Endodermal cell (in vitro differentiated cells): ENCODE results near the gene EMSY. TPM values are rescaled to one million over a fixed set of nuclear protein-coding genes. Genes with fewer than 3 reads are reported as not detected.

Experiments
- DNase-seq: peaks from one replicate; pipeline ENCODE4 v3.0.0-alpha.2; 2017
- H3K27ac ChIP-seq: 2 replicates; pipeline ENCODE4 v1.5.1; 2013; ENCODE audit warnings: mild to moderate bottlenecking, low read depth, low read length, moderate library complexity
- H3K27me3 ChIP-seq: 2 replicates; pipeline ENCODE4 v1.6.1; 2013; ENCODE audit warnings: mild to moderate bottlenecking, low read length, moderate library complexity; ENCODE audit not compliant: insufficient read depth, control insufficient read depth, poor library complexity, severe bottlenecking
- H3K36me3 ChIP-seq: 2 replicates; pipeline ENCODE4 v1.7.0; 2013; ENCODE audit warnings: mild to moderate bottlenecking, low read length, moderate library complexity; ENCODE audit not compliant: control insufficient read depth, insufficient read depth
- H3K4me1 ChIP-seq: one replicate; pipeline ENCODE4 v1.7.0; 2013; ENCODE audit warnings: low read length; ENCODE audit not compliant: control insufficient read depth, insufficient read depth
- H3K4me3 ChIP-seq: 2 replicates; pipeline ENCODE4 v1.5.1; 2013; ENCODE audit warnings: mild to moderate bottlenecking, low read length, moderate library complexity
- H3K9ac ChIP-seq: 2 replicates; pipeline ENCODE4 v1.6.1; 2013; ENCODE audit warnings: mild to moderate bottlenecking, low read length, moderate library complexity; ENCODE audit not compliant: poor library complexity, severe bottlenecking; ENCODE audit errors: extremely low read depth
- H3K9me3 ChIP-seq: 2 replicates; pipeline ENCODE4 v1.6.1; 2013; ENCODE audit warnings: mild to moderate bottlenecking, low read length, moderate library complexity; ENCODE audit not compliant: control insufficient read depth
- H3K27ac Mint-ChIP-seq: 2 replicates; pipeline ENCODE4 v1.8.0; 2020; ENCODE audit warnings: mixed read lengths
- H3K27me3 Mint-ChIP-seq: 2 replicates; pipeline ENCODE4 v1.8.0; 2021; ENCODE audit warnings: mild to moderate bottlenecking, mixed read lengths; ENCODE audit not compliant: insufficient read depth
- H3K36me3 Mint-ChIP-seq: 2 replicates; pipeline ENCODE4 v1.8.0; 2020; ENCODE audit warnings: low read depth, mixed read lengths
- H3K4me1 Mint-ChIP-seq: 2 replicates; pipeline ENCODE4 v1.8.0; 2020; ENCODE audit warnings: mixed read lengths
- H3K4me3 Mint-ChIP-seq: 2 replicates; pipeline ENCODE4 v1.8.0; 2020; ENCODE audit warnings: mild to moderate bottlenecking, moderate library complexity, mixed read lengths
- H3K9me3 Mint-ChIP-seq: 2 replicates; pipeline ENCODE4 v1.8.0; 2020; ENCODE audit warnings: mild to moderate bottlenecking, mixed read lengths
- CTCF ChIP-seq: fragments of 200-600 bp; sonication (generic); conservative IDR thresholded peaks from 2 replicates; pipeline ENCODE4 v1.5.0; 2021; ENCODE audit warnings: antibody characterized with exemption, mild to moderate bottlenecking
- WGBS, 2 experiments: methylation state at CpG; one replicate each; pipeline versions ENCODE4 v1.1.5 to v1.1.7; 2013; ENCODE audit warnings: missing lambda C conversion rate in 2 of 2, mixed read lengths in 1 of 2; ENCODE audit not compliant: insufficient coverage in 1 of 2, insufficient read length in 1 of 2; 5-methylcytosine and 5-hydroxymethylcytosine counted together
- total RNA-seq, 2 donors: library from RNA; stranded (reverse); fragmentation: NEBNext Ultra II Directional in 1 of 2; extraction: Animal tissue kit (Norgen Biotek cat#: 25700) in 1 of 2; gene quantifications; 2 replicates in 1 of 2; 3 replicates in 1 of 2; pipeline ENCODE4 v1.2.1, GENCODE V29; 2021

The EMSY gene
- total RNA-seq, 2 donors from 2014 or later, result 27.4 to 35.5 TPM

- H3K36me3 ChIP-seq, result no peaks in the 10 kb centered on the region
- WGBS, 2 experiments, result 86% methylated on average over 11 of the region's 11 CpGs
- H3K27me3 Mint-ChIP-seq, result peaks cover 5% of the 10 kb centered on the region
- peaks cover 1% of the 10 kb centered on the region for H3K9me3 Mint-ChIP-seq
- H3K27ac Mint-ChIP-seq, result no peak overlapping the region
- no peak for TF ChIP-seq CTCF
- no peak overlapping the region for H3K27ac ChIP-seq
- no peak overlapping the region for H3K4me3 Mint-ChIP-seq
- peaks cover 4% of the 10 kb centered on the region for H3K4me1 ChIP-seq
- no peaks in the 10 kb centered on the region for H3K27me3 ChIP-seq
- no peaks in the 10 kb centered on the region for H3K4me1 Mint-ChIP-seq
- no peaks in the 10 kb centered on the region for H3K9me3 ChIP-seq
- no peak overlapping the region for H3K9ac ChIP-seq
- no peak overlapping the region for H3K4me3 ChIP-seq
- peak; percentile 36 for DNase-seq
- H3K36me3 Mint-ChIP-seq, result no peaks in the 10 kb centered on the region
Measured at GRCh38 chr11:76596652-76597051, 151.8 kb downstream of the EMSY start.

- H3K36me3 Mint-ChIP-seq, result no peaks in the 10 kb centered on the region
- no peak overlapping the region for H3K27ac Mint-ChIP-seq
- DNase-seq, result peak; percentile 44
- no peak for TF ChIP-seq CTCF
- peaks cover 5% of the 10 kb centered on the region for H3K27me3 Mint-ChIP-seq
- Histone ChIP-seq H3K9me3 (no peaks in the 10 kb centered on the region), H3K9ac (no peak overlapping the region), H3K36me3 (no peaks in the 10 kb centered on the region), H3K27ac (no peak overlapping the region), H3K4me1 (no peaks in the 10 kb centered on the region), H3K27me3 (no peaks in the 10 kb centered on the region), H3K4me3 (no peak overlapping the region)
- H3K9me3 Mint-ChIP-seq, result peaks cover 1% of the 10 kb centered on the region
- WGBS, 2 experiments, result 82 to 86% methylated on average over 5 to 12 of the region's 12 CpGs
- no peaks in the 10 kb centered on the region for H3K4me1 Mint-ChIP-seq
- no peak overlapping the region for H3K4me3 Mint-ChIP-seq
Measured at GRCh38 chr11:76597533-76598425, 153.0 kb downstream of the EMSY start.

- no peaks in the 10 kb centered on the region for H3K4me1 ChIP-seq
- Mint-ChIP-seq H3K9me3 (peaks cover 1% of the 10 kb centered on the region), H3K4me1 (no peaks in the 10 kb centered on the region), H3K4me3 (no peak overlapping the region), H3K27ac (no peak overlapping the region), H3K27me3 (peaks cover 5% of the 10 kb centered on the region), H3K36me3 (no peaks in the 10 kb centered on the region)
- no peaks in the 10 kb centered on the region for H3K36me3 ChIP-seq
- H3K9ac ChIP-seq, result no peak overlapping the region
- peak; percentile 79 for TF ChIP-seq CTCF
- DNase-seq, result peak; percentile 77
- no peak overlapping the region for H3K27ac ChIP-seq
- WGBS, 2 experiments, result 48% methylated on average over 5 of the region's 6 CpGs; no CpG with 5 or more reads in 1 of the 2 experiments
- H3K27me3 ChIP-seq, result no peaks in the 10 kb centered on the region
- no peaks in the 10 kb centered on the region for H3K9me3 ChIP-seq
- H3K4me3 ChIP-seq, result no peak overlapping the region
Measured at GRCh38 chr11:76598426-76598839, 153.6 kb downstream of the EMSY start.
